ENCODE measurements around the gene CFAP74. TPM values are rescaled to one million over a fixed set of nuclear protein-coding genes. Genes with fewer than 3 reads are reported as not detected.
"Not testable (repeated sequence)": the region's sequence is repeated elsewhere in the genome, so short reads cannot be mapped to it uniquely, and the experiment has no call there.

Gene CFAP74
- total RNA-seq, 1 donor from 2014 or later = 0.42 TPM

DNA sequence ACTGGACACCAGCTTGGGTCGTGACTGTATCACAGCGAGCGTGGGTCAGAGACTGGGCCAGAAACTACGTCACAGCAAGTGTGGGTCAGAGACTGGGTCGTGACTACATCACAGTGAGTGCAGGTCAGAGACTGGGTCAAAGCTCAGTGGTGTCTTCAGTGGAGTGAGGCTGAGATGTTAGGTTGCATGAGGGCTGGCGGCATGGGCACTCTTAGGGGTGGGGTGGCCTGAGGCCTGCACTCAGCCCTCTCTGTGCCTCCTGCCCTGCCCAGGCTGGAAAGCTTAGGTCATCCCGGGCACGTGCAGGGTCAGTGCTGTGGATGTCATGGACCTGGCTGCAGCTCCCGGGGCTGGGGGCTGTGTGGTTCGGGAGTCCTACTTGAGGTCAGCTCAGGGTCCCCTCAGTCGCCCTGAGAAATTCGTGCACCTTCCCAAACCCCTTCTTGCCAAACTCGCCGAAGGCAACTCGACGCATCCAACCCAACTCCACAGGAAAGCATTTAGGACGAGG, 19.0 kb downstream of the CFAP74 start:
- no peak for DNase-seq (ENCODE audit: low spot score in 2 of 2, unreplicated experiment in 2 of 2)
- Mint-ChIP-seq H3K4me1 (peaks cover 8% of the 10 kb centered on the region), H3K9me3 (no peaks in the 10 kb centered on the region), H3K4me3 (no peak overlapping the region), H3K27ac (peak overlapping the region; percentile 26), H3K27me3 (ENCODE audit: low read depth) (no peaks in the 10 kb centered on the region), H3K36me3 (no peaks in the 10 kb centered on the region)
- no peak for TF ChIP-seq CTCF (IDR thresholded peaks at IDR 0.05; ENCODE audit: unreplicated experiment)

DNA sequence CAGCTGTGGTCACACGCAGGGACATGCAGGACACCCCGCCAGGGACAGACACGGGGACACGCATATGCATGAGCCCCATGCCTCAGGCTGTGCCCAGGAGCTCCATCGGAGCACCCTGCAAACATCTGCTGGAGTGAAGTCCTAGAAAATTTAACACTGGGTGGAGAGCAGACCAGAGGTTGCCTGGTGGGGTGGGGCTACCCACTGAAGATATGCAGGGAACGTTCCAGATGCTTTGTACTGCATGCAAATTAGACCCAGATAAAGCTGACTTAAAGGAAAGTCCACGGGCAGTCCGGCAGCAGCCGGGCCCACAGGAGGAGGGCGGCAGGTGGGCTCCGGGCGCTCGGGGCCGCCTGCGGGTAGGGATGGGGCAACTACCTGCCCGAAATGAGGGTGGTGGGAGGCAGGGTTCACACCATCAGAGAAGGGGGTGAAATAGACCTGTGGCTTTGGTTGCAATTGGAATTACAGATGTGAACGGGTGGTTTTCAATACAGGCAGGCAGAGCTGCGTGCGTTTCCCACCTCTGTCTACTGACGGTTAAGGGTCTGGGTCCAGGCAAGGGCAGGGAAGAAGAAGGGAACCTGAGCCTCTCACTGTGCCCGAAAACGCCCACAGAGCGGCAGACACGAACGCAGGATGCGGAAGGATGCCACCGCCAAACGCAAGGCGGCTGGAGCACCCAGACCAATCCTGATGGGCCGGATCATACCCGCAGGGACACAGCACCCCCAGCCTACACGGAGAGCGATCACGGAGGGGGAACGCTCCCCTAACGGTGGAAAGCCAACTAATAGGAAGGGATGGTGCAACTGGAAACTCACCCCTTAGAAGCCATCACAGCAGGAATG, 21.0 kb downstream of the CFAP74 start:
- H3K9me3 Mint-ChIP-seq = no peaks in the 10 kb centered on the region
- H3K4me3 Mint-ChIP-seq = no peak overlapping the region
- DNase-seq (ENCODE audit: low spot score in 2 of 2, unreplicated experiment in 2 of 2) = no peak
- no peak for TF ChIP-seq CTCF (IDR thresholded peaks at IDR 0.05; ENCODE audit: unreplicated experiment)
- H3K27me3 Mint-ChIP-seq (ENCODE audit: low read depth) = no peaks in the 10 kb centered on the region
- H3K4me1 Mint-ChIP-seq = no peaks in the 10 kb centered on the region
- H3K27ac Mint-ChIP-seq = no peak overlapping the region
- no peaks in the 10 kb centered on the region for H3K36me3 Mint-ChIP-seq

DNA sequence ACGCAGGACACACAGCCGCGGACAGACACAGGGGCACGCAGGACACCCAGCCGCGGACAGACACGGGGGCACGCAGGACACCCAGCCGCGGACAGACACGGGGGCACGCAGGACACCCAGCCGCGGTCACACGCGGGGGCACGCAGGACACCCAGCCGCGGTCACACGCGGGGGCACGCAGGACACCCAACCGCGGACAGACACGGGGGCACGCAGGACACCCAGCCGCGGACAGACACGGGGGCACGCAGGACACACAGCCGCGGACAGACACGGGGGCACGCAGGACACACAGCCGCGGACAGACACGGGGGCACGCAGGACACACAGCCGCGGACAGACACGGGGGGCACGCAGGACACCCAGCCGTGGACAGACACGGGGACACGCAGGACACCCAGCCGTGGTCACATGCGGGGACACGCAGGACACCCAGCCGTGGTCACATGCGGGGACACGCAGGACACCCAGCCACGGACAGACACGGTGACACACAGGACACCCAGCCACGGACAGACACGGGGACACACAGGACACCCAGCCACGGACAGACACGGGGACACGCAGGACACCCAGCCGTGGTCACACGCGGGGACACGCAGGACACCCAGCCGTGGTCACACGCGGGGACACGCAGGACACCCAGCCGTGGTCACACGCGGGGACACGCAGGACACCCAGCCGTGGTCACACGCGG, 21.8 kb downstream of the CFAP74 start:
- DNase-seq (ENCODE audit: low spot score in 2 of 2, unreplicated experiment in 2 of 2); H3K4me1 Mint-ChIP-seq; H3K36me3 Mint-ChIP-seq; H3K4me3 Mint-ChIP-seq; H3K27me3 Mint-ChIP-seq (ENCODE audit: low read depth); H3K9me3 Mint-ChIP-seq; H3K27ac Mint-ChIP-seq: not testable (repeated sequence)

- DNase-seq (ENCODE audit: low spot score in 2 of 2, unreplicated experiment in 2 of 2) = no peak
- Mint-ChIP-seq H3K36me3 (no peaks in the 10 kb centered on the region), H3K4me3 (no peak overlapping the region), H3K9me3 (no peaks in the 10 kb centered on the region), H3K4me1 (no peaks in the 10 kb centered on the region), H3K27ac (no peak overlapping the region), H3K27me3 (ENCODE audit: low read depth) (peaks cover 11% of the 10 kb centered on the region)
- TF ChIP-seq CTCF (IDR thresholded peaks at IDR 0.05; ENCODE audit: unreplicated experiment) = no peak
Measured at GRCh38 chr1:1981142-1981500, 22.5 kb downstream of the CFAP74 start.

GRCh38 chr1:1980467-1981141, 23.0 kb downstream of the CFAP74 start:
- no peak overlapping the region for H3K4me3 Mint-ChIP-seq
- DNase-seq (ENCODE audit: low spot score in 2 of 2, unreplicated experiment in 2 of 2) = no peak
- H3K36me3 Mint-ChIP-seq = no peaks in the 10 kb centered on the region
- H3K4me1 Mint-ChIP-seq = no peaks in the 10 kb centered on the region
- H3K27me3 Mint-ChIP-seq (ENCODE audit: low read depth) = peaks cover 11% of the 10 kb centered on the region
- H3K27ac Mint-ChIP-seq = no peak overlapping the region
- no peak for TF ChIP-seq CTCF (IDR thresholded peaks at IDR 0.05; ENCODE audit: unreplicated experiment)
- H3K9me3 Mint-ChIP-seq = no peaks in the 10 kb centered on the region
